Gastrocnemius medialis (tissue), 4 donors: ENCODE data around the gene FOXF1. TPM values are rescaled to one million over a fixed set of nuclear protein-coding genes. Genes with fewer than 3 reads are reported as not detected.

ENCODE experiments used
- ATAC-seq, 2 donors: fragments of 150-250 bp; one replicate each; pipeline ENCODE4 v1.9.1; 2016
- DNase-seq, 2 donors: peaks; one replicate each; pipeline ENCODE4 v3.0.0-alpha.2; 2019
- H3K27ac ChIP-seq, 4 donors: fragments of 200-600 bp; sonication (generic); 1 replicate in 1 of 4; 2 replicates in 3 of 4; pipeline ENCODE4 v1.5.1; 2016 to 2018; ENCODE audit warnings: mild to moderate bottlenecking in 2 of 4, moderate library complexity in 1 of 4
- H3K27me3 ChIP-seq, 3 donors: fragments of 200-600 bp; sonication (generic) in 2 of 3; 1 replicate in 1 of 3; 2 replicates in 2 of 3; pipeline versions ENCODE4 v1.5.1 to v1.6.0; 2016 to 2019; ENCODE audit warnings: mild to moderate bottlenecking in 1 of 3, moderate library complexity in 1 of 3
- H3K36me3 ChIP-seq, 2 donors: fragments of 200-600 bp; sonication (generic) in 1 of 2; one replicate each; pipeline ENCODE4 v1.5.1; 2017 to 2018
- H3K4me1 ChIP-seq, 2 donors: fragments of 200-600 bp; sonication (generic) in 1 of 2; one replicate each; pipeline ENCODE4 v1.5.1; 2016 to 2017; ENCODE audit warnings: mild to moderate bottlenecking in 2 of 2
- H3K4me3 ChIP-seq, 4 donors: fragments of 200-600 bp; sonication (generic) in 3 of 4; 1 replicate in 1 of 4; 2 replicates in 3 of 4; pipeline ENCODE4 v1.5.1; 2016 to 2019; ENCODE audit warnings: mild to moderate bottlenecking in 2 of 4
- H3K9me3 ChIP-seq, 3 donors: fragments of 200-600 bp; sonication (generic) in 2 of 3; 1 replicate in 1 of 3; 2 replicates in 2 of 3; pipeline ENCODE4 v1.5.1; 2016 to 2019
- CTCF ChIP-seq, 5 experiments: fragments of 450-650 bp in 3 of 5; fragments of 200-600 bp in 2 of 5; sonication (generic) in 2 of 5; IDR thresholded peaks in 4 of 5; conservative IDR thresholded peaks in 1 of 5; 1 replicate in 4 of 5; 2 replicates in 1 of 5; pipeline ENCODE4 v1.5.1; 2016 to 2019; ENCODE audit warnings: antibody characterized with exemption in 5 of 5, mild to moderate bottlenecking in 3 of 5, moderate library complexity in 3 of 5
- POLR2A ChIP-seq, 2 donors: fragments of 450-650 bp; IDR thresholded peaks; one replicate each; pipeline ENCODE4 v1.6.1; 2017; ENCODE audit warnings: antibody characterized with exemption in 2 of 2, mild to moderate bottlenecking in 2 of 2, moderate library complexity in 2 of 2
- in situ Hi-C, 4 donors: fragments of 200-750 bp; cut with MboI; loops; one replicate each; pipeline versions ENCODE4 v1.15.0 to v1.8.0; 2017; ENCODE audit warnings: low sequenced_read_pairs in 4 of 4
- intact Hi-C: fragments of 100-400 bp; cut with DNase I; formaldehyde crosslinking; loops from one replicate; pipeline ENCODE4 v1.15.1; 2023; ENCODE audit warnings: low total_unique reads
- total RNA-seq, 4 donors: library from RNA; depleted of rRNA; stranded (reverse); fragments of >200 nt; gene quantifications; one replicate each; pipeline versions ENCODE4 v1.1.0 to v1.2.3, GENCODE V29; 2016

The FOXF1 gene
- total RNA-seq = under 1 TPM in 2 of 4 donors, not detected in 2; 0.07 to 0.10 TPM

- ATAC-seq = no peak
- intact Hi-C loops (no loop called here), in situ Hi-C loops (loop anchor here (10.0 to 25.0 kb wide), 4 partner anchors 173 to 698 kb away; no protein-coding TSS in a partner anchor)
- H3K4me3 ChIP-seq = peak within 1 kb of the TSS; percentile 56 to 71 (median 60)
- no peak for DNase-seq
- no peaks in the 10 kb centered on the region for H3K36me3 ChIP-seq
- peak within 1 kb of the TSS in 2 of 4 donors; percentile 15 to 18 for H3K27ac ChIP-seq
- TF ChIP-seq CTCF (IDR thresholded peaks at IDR 0.05 in 4 of 5, conservative IDR thresholded peaks at IDR 0.05 in 1 of 5) (no peak), POLR2A (IDR thresholded peaks at IDR 0.05) (no peak)
- peaks cover 82 to 100% (median 90%) of the 10 kb centered on the region in 3 donors for H3K27me3 ChIP-seq
- H3K9me3 ChIP-seq = no peaks in the 10 kb centered on the region
- peaks cover 5 to 26% of the 10 kb centered on the region in 2 donors for H3K4me1 ChIP-seq
These were observed at the start of gene FOXF1 for GRCh38 chr16:86510465-86511261. Gene FOXF1 (plus strand): TSS chr16:86510527. CDS start chr16:86510570, 43 bp downstream.

GRCh38 chr16:86461037-86461436 lies 49.3 kb upstream of the FOXF1 start:
- no peaks in the 10 kb centered on the region for H3K36me3 ChIP-seq
- H3K27ac ChIP-seq = no peak overlapping the region
- peaks cover 11 to 34% (median 13%) of the 10 kb centered on the region in 3 donors for H3K27me3 ChIP-seq
- no peak overlapping the region for H3K4me3 ChIP-seq
- ATAC-seq = no peak
- in situ Hi-C loops = no loop called here
- H3K9me3 ChIP-seq = no peaks in the 10 kb centered on the region
- no peaks in the 10 kb centered on the region for H3K4me1 ChIP-seq
- TF ChIP-seq CTCF (IDR thresholded peaks at IDR 0.05 in 4 of 5, conservative IDR thresholded peaks at IDR 0.05 in 1 of 5) (no peak), POLR2A (IDR thresholded peaks at IDR 0.05) (no peak)
- intact Hi-C loops = no loop called here
- DNase-seq = no peak

DNA sequence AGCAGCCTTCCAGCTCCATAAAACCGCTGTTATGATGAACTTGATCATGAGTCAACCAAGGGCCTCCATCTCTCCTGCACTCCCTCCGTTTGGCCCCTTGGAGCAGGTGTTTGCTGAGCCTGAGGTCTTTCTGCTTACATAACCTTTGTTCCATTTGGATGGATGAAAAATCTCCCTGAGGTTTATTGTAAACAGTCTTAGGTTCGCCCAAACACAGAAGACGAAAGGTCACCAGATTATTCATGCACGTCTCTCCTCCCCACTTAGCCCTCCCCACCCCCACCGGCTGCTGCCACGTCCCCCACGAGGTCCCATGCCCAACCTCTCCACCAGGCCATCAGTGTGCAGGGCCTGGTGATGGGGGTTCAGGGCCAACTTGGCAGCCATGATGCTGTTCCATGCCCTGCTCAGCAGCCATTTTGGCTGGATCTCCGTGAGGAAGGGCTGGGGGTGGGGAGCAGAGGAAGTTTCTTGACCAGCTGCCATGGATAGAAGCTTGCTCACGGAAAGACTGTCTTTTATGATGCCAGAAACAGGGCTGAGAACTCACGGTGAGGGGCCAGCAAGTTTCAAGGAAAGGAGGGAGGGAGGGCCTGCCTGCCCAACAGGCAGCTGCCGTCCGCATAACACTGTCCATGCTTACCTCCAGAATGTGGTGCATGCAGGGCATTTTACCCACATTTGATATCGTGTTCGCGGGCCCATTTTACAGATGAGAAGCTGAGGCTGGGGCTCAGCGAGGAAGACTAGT lies 47.8 kb upstream of the FOXF1 start:
- H3K27me3 ChIP-seq = peaks cover 5 to 28% (median 9%) of the 10 kb centered on the region in 3 donors
- TF ChIP-seq CTCF (IDR thresholded peaks at IDR 0.05 in 4 of 5, conservative IDR thresholded peaks at IDR 0.05 in 1 of 5) = no peak
- no peak for TF ChIP-seq POLR2A (IDR thresholded peaks at IDR 0.05)
- intact Hi-C loops = no loop called here

GRCh38 chr16:86464044-86464443 lies 46.3 kb upstream of the FOXF1 start:
- no peaks in the 10 kb centered on the region for H3K36me3 ChIP-seq
- DNase-seq = no peak
- intact Hi-C loops (no loop called here), in situ Hi-C loops (no loop called here)
- H3K27me3 ChIP-seq = peaks cover 0 to 15% (median 2%) of the 10 kb centered on the region in 3 donors
- no peaks in the 10 kb centered on the region for H3K4me1 ChIP-seq
- no peak overlapping the region for H3K27ac ChIP-seq
- TF ChIP-seq POLR2A (IDR thresholded peaks at IDR 0.05) (no peak), CTCF (IDR thresholded peaks at IDR 0.05 in 4 of 5, conservative IDR thresholded peaks at IDR 0.05 in 1 of 5) (no peak)
- H3K9me3 ChIP-seq = no peaks in the 10 kb centered on the region
- H3K4me3 ChIP-seq = no peak overlapping the region
- no peak for ATAC-seq

More for the DNA sequence above, 47.8 kb upstream of the FOXF1 start:
- Histone ChIP-seq H3K36me3 (no peaks in the 10 kb centered on the region), H3K4me1 (no peaks in the 10 kb centered on the region), H3K4me3 (no peak overlapping the region), H3K27ac (no peak overlapping the region), H3K9me3 (no peaks in the 10 kb centered on the region)
- DNase-seq (no peak), ATAC-seq (no peak)
- in situ Hi-C loops = no loop called here
